Measurements from ENCODE around the gene CMYA5.

DNA sequence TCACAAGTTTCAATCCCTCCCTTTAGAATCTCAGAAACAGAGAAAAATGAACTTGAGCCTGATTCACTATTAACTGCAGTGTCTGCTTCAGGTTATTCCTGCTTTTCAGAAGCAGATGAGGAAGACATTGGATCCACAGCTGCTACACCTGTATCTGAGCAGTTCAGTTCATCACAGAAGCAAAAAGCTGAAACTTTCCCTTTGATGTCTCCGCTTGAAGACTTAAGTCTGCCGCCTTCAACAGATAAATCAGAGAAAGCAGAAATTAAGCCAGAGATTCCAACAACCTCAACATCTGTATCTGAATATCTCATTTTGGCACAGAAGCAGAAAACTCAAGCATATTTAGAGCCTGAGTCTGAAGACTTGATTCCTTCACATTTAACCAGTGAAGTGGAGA, 42.1 kb downstream of the CMYA5 start:
- TF ChIP-seq, protein P1, sequence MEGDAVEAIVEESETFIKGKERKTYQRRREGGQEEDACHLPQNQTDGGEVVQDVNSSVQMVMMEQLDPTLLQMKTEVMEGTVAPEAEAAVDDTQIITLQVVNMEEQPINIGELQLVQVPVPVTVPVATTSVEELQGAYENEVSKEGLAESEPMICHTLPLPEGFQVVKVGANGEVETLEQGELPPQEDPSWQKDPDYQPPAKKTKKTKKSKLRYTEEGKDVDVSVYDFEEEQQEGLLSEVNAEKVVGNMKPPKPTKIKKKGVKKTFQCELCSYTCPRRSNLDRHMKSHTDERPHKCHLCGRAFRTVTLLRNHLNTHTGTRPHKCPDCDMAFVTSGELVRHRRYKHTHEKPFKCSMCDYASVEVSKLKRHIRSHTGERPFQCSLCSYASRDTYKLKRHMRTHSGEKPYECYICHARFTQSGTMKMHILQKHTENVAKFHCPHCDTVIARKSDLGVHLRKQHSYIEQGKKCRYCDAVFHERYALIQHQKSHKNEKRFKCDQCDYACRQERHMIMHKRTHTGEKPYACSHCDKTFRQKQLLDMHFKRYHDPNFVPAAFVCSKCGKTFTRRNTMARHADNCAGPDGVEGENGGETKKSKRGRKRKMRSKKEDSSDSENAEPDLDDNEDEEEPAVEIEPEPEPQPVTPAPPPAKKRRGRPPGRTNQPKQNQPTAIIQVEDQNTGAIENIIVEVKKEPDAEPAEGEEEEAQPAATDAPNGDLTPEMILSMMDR (conservative IDR thresholded peaks at IDR 0.05; ENCODE audit: low read length), result no peak
- TF ChIP-seq EZH2phosphoT487 (IDR thresholded peaks at IDR 0.05; ENCODE audit: borderline replicate concordance), result no peak

All from Loucy (cell line).